GM12873 (cell line): ENCODE measurements around the gene MALRD1.

ENCODE experiments used
- CTCF ChIP-seq: IDR thresholded peaks from 2 replicates; pipeline ENCODE4 v1.5.1; 2012; ENCODE audit warnings: low read depth, mild to moderate bottlenecking, moderate library complexity, low read length, control low read depth; ENCODE audit not compliant: insufficient read depth; ENCODE audit errors: missing control alignments

MALRD1 gene

GRCh38 chr10:19782430-19783089 is 734.0 kb downstream of the MALRD1 start:
- no peak for TF ChIP-seq CTCF

GRCh38 chr10:19783721-19784120 is 735.1 kb downstream of the MALRD1 start:
- TF ChIP-seq CTCF: no peak
